DMS114 treated with DMSO at 0.1 percent for 48 hours (cell line): ENCODE measurements around the gene SSTR4.

Experiments used
- DNase-seq: peaks from one replicate; lab custom pipeline; 2025; ENCODE audit not compliant: unreplicated experiment; lab: John Stamatoyannopoulos, UW

The SSTR4 gene

DNA sequence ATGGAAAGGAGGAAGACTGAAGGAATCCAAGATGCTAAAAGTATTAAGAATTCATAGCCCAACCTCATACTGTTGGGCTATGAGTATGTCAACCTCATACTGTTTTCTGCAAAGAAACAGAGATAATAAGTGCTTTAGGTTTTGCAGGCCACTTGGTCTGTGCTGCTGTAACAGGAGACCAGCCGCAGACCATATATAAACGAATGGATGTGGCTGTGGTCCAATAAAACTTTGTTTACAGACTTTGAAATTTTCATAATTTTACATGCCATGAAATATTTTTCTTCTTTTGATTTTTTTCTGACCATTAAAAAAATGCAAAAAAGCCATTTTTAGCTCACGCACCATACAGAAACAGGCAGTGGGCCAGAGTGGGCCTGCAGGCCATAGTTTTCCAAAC lies 28.1 kb downstream of the SSTR4 start:
- DNase-seq: no peak

DNA sequence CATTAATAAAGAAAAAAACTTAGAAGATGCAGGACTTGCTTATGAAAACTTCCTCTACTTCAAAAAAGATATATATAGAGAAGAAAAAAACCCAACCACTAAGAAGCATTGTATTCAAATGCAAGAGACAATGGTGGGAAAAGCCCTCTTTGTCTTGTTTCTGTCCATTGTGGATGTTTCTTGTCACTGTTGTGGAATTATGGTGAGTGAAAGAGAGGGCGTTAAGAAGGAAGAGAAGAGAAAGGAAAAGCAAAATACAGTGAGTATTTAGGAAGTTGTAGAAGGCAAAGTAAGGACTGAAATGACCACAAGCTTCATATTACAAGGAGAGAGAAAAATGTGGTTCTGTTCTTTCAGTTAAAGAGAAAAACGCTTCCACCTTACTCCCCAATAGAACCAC lies 28.5 kb downstream of the SSTR4 start:
- DNase-seq: no peak

GRCh38 chr20:23065266-23066201 lies 30.4 kb downstream of the SSTR4 start:
- no peak for DNase-seq

DNA sequence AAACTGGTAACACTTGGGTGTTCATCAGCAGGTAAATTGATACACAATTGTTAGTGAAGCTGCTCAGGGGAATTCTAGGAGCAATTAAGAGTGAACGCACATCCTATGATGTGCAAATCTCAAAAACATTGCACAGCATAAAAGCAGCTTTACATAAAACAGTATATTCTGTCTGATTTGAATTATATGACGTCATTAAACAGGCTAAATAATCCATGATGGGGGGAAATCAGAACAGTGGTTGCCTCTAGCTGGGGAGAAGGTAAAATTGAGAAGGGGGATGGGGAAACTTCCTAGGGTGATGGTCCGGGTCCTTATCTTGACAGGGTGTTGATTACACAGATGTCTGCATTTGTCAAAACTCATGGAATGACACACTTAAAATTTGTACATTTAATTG lies 31.7 kb downstream of the SSTR4 start:
- DNase-seq: no peak

DNA sequence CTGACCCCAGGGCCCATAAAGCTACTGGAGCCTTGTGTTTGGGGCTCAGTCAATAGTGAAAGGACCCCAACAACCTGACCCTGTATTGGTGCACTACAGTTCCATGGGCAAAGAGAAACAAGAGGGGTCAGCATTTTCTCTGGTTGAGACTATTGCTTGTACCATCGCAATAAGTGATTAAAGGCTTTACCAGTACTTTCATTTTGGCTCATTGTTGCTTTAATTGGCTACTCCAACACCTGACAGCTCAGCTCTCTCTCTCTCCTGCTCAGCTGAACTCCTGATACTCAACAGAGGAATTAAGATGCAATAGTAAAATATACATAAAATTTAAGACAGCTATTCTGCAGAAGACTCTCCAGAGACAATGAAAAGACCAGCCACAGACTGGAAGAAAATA lies 33.2 kb downstream of the SSTR4 start:
- DNase-seq: no peak

- DNase-seq: no peak
These were observed 34.0 kb downstream of the SSTR4 start for GRCh38 chr20:23069108-23069507.

DNA sequence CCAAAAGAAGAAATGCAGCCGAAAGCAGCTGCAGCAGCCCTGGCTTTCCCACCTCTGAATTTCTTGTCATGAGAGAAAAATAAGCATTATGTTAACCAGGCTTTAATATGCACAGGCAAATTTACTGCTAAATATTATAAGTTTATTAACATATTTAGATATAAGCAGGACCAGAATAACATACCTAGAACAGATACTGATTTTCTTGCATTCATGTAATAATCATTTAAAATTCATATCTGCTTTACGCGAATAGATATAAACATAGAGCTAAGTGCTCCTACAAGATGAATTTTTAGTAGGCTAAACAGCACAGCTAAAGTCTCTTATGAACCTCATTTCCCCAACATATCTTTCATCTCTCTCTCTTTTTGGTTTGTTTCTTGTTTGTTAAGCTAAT lies 36.3 kb downstream of the SSTR4 start:
- DNase-seq: no peak

DNA sequence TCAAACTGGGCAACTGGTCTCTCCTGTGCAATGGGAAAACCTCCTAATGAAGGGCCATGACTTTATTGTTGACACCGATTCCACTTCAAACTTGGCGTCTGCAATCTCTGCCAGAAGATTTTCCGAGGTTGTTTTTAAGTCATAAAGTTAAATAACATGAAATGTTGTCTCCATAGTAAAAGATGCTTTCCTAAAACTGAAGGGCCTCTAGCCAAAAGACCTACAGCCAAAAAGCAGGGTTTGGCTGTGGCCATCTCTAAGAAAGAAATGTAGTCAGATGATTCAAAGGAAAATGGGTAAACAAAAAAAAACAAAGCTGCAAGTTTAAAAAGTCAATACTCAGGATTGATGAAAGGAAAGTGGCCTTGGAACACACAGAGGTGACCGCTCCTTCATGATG lies 36.9 kb downstream of the SSTR4 start:
- no peak for DNase-seq

- DNase-seq: no peak
These were observed 37.9 kb downstream of the SSTR4 start for GRCh38 chr20:23072892-23073586.

GRCh38 chr20:23074052-23074451 lies 38.9 kb downstream of the SSTR4 start:
- DNase-seq: no peak

GRCh38 chr20:23077277-23077676 lies 42.2 kb downstream of the SSTR4 start:
- DNase-seq: no peak

GRCh38 chr20:23078351-23079015 lies 43.4 kb downstream of the SSTR4 start:
- DNase-seq: no peak

- no peak for DNase-seq
These were observed 43.9 kb downstream of the SSTR4 start for GRCh38 chr20:23079016-23079351.

DNA sequence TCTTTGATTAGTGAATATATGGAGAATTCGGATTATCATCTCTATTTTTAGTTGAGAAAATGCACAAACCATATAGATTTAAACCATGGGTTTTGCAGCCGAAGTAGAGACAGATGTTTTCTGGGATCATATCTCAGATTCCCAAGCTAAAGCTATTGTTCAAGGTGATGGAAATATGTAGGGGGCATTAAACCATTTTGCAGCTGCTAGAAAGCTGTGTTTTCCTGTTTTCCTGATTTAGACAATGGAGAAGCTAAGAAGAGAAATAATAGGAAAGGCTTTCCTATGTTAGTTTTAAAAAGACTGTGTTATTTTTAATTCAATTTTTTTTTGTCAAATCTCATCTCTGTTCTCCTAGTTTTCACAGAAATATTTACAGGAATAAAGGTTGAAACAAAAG lies 44.8 kb downstream of the SSTR4 start:
- DNase-seq: no peak

DNA sequence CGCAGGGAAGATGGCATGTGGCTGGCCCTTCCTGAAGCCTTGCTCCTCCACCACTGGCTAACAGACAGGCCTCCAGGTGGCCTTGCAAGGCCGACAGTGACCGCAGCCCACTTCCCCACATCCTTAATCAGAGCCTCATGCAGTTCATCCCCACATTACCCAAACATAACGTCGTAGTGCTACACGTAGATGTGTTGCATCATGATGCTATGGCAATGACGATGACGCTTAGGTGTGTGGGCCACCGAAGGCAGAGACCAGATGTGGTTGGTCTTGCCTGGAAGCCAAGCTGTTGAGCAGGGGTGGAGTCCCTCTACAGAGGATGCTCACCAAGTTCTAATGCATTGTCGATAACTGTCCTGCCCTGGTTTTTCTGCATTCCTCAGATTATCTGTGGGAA lies 45.4 kb downstream of the SSTR4 start:
- DNase-seq: no peak

DNA sequence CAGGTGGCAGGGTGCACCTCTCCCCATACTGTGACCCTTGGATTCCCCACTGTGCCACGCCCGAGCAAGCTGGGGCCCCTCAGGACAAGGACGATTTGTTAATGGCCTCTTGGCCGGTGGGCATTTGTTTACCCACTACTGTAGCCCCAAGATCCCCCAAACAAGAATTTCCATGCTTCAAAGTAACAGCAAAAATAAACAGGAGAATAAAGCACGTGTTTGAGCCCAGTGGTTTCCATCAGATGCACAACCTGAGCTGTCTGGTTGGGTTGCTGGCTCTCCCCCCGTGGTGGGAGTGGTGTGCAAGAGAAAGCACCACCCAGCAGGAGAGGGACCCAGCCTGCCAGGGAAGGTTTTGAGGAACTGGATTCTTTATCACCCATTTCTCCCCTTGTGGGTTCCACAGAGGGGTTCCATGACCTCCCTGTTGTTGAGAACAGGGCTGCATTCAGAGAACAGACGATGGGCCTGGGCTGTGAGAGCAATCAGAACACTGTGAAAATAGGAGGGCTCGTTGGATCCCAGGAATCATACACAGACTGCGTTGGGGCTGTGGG lies 46.2 kb downstream of the SSTR4 start:
- no peak for DNase-seq

GRCh38 chr20:23082846-23083552 lies 47.9 kb downstream of the SSTR4 start:
- DNase-seq: no peak

DNA sequence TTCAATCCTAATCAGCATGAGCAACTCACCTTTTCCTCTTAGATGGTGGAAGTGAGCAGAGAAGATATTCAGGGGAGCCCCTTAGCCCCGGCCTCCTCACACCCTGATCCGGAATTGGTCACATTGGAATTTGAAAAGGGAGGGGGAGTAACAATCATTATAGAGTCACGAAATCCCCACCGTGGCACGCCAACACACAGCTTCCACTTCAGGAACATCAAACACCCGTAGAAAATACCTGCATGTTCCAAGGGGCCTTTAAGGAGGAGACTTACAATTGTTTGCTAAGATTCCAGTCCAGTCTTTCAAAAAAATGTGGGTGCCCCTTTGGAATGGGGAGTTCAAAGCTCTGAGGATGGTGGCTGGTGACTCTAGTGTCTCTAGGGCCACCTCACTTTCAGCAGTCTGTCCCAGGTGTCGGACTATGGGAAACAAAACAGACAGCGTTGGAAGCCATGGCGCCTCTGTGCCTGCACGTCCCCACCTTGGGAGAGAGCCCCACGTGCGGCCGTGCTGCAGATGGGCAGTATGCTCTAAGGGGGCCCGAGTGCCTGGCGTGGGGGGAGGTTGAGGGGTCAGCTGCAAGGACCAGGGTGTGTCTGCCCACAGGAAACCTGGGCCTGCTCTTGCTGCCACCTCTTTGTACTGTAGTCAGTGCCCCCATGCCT lies 48.6 kb downstream of the SSTR4 start:
- no peak for DNase-seq

DNA sequence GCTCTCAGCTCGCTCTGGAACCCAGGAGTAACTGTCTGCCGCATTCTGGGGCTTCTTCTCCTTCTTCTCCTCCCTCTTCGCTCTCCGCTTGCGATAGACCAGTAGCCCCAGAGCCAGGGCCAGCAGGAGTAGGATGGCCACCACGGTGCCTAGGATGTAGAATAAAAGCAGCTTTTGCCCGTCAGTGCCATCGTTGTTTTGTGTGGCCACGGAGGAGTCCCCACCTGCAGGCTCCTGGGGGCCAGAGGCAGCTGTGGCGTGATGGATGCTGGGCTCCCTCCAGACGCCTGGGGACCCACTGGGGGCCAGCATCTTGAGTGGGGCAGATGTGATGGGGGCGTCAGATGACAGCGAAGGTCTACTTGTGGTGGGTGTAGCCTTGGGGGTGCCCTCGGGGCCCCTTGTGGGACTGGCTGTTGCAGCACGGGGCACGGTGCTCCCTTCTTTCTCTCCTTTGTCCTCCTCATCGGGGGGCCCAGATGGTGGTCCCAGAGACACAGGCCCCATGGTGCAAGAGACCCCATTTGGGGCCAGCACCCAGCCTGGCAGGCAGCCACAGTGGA lies 49.3 kb downstream of the SSTR4 start:
- DNase-seq: no peak

DNA sequence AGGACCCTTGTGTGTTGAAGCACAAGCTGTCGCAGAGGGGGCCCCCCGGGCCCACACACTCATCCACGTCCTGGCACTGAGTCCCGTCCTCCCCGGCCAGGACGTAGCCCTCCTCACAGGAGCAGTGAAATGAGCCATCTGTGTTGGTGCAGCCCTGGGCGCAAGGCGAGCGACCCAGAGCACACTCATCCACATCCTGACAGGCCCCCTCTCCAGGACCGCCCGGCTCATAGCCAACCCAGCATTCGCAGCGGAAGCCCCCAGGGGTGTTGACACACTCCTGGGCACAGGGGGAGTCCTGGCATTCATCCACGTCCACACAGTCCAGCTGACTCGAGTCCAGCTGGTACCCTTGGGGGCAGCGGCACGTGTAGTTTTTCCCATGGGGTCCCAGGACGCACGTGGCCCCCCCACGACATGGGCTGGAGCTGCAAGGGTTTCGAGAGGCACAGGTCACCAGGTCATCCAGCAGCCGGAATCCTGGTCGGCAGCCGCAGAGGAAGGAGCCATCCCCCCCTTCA lies 49.8 kb downstream of the SSTR4 start:
- no peak for DNase-seq
